Skeletal muscle satellite cell (primary cell): ENCODE data around the gene NUP153.

Experiments
- H3K27me3 ChIP-seq: 2 replicates; pipeline ENCODE4 v1.7.0; 2013; ENCODE audit warnings: low read length; ENCODE audit not compliant: control insufficient read depth, insufficient read depth
- H3K36me3 ChIP-seq: 2 replicates; pipeline ENCODE4 v1.7.0; 2013; ENCODE audit warnings: mild to moderate bottlenecking, control low read depth, low read length; ENCODE audit not compliant: insufficient read depth
- H3K4me1 ChIP-seq: 2 replicates; pipeline ENCODE4 v1.7.0; 2013; ENCODE audit warnings: low read length; ENCODE audit not compliant: control insufficient read depth, insufficient read depth
- H3K4me2 ChIP-seq: 2 replicates; pipeline ENCODE4 v1.7.0; 2013; ENCODE audit warnings: mild to moderate bottlenecking, low read length
- H3K4me3 ChIP-seq: 2 replicates; pipeline ENCODE4 v1.7.0; 2013; ENCODE audit warnings: low read length
- H3K9ac ChIP-seq: 2 replicates; pipeline ENCODE4 v1.7.0; 2013; ENCODE audit warnings: mild to moderate bottlenecking, low read depth, low read length, moderate library complexity
- H3K9me3 ChIP-seq: replicated peaks from 2 replicates; pipeline ENCODE4 v1.7.0; 2013; ENCODE audit warnings: mild to moderate bottlenecking, control low read depth, low read length

Gene NUP153

DNA sequence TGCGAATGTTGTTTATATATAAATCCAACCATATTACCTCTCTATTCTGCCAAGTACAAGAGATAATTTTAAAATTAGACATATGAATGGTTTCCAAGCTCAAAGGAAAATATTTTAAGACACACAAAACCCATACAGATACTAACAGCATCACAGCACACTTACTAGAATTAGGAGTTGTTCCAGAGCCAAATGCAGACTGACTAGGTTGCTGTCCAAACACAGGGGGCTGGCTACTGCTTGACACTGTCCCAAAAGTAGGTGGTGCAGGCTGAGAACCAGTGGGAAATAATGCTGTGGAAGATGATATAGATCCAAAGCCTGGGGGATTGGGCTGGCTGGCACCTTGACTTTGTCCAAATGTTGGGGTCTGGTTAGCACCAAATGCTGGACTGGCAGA is 82.3 kb downstream of the NUP153 start:
- Histone ChIP-seq H3K4me3 (no peak overlapping the region), H3K36me3 (peaks cover 57% of the 10 kb centered on the region), H3K27me3 (no peaks in the 10 kb centered on the region)

DNA sequence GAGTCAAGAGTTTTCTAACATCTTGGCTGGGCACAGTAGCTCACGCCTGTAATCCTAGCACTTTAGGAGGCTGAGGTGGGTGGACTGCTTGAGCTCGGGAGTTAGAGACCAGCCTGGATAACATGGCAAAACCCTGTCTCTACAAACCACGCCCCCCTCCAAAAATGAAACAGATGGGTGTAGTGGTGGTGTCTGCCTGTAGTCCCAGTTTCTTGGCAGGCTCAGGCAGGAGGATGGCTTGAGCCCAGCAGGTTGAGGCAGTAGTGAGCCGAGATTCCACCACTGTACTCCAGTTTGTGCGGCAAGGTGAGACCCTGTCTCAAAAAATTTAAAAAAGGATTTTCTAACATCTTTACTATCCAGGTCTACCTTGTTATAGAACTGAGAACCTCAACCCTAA is 84.6 kb downstream of the NUP153 start:
- Histone ChIP-seq H3K9me3 (no peaks in the 10 kb centered on the region), H3K4me1 (no peaks in the 10 kb centered on the region), H3K27me3 (no peaks in the 10 kb centered on the region), H3K4me2 (no peak overlapping the region), H3K4me3 (no peak overlapping the region), H3K36me3 (peaks cover 44% of the 10 kb centered on the region), H3K9ac (no peak overlapping the region)

More for the DNA sequence above, 82.3 kb downstream of the NUP153 start:
- H3K4me1 ChIP-seq: no peaks in the 10 kb centered on the region
- H3K9me3 ChIP-seq: no peaks in the 10 kb centered on the region
- no peak overlapping the region for H3K9ac ChIP-seq
- no peak overlapping the region for H3K4me2 ChIP-seq

DNA sequence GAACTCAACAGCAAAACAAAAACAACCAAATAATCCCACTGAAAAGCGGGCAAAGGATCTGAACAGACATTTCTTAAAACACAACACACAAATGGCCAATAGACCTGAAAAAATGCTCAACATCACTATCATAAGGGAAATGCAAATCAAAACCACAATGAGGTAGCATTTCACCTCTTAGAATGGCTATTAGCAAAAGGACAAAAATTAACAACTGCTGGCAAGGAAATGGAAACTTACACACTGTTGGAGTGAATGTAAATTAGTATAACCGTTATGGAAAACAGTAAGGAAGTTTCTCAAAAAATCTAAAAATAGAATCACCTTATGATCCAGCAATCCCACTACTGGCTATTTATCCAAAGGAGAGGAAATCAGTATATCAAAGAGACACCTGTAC is 85.7 kb downstream of the NUP153 start:
- Histone ChIP-seq H3K27me3 (no peaks in the 10 kb centered on the region), H3K9ac (no peak overlapping the region), H3K4me1 (no peaks in the 10 kb centered on the region), H3K9me3 (no peaks in the 10 kb centered on the region), H3K36me3 (peaks cover 43% of the 10 kb centered on the region), H3K4me2 (no peak overlapping the region), H3K4me3 (no peak overlapping the region)

DNA sequence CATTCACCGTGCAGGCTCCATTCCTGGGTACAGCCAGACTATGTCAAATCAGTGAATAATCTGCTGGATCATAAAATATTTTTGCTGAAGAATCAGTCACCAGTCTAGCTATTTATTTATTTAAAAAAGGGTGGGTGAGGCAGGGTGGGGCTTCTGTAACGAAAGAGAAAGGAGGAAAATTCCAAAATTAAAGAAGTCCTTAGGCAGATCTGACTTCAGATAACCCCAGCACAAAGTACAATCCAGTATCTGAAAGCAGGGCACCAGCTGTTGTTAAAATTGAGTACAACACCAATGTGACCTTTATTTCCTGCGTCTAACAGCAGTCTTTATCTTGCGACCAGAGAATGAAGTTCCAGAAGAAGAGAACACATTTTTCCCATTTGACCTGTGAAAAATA is 90.9 kb downstream of the NUP153 start:
- no peak overlapping the region for H3K4me3 ChIP-seq
- H3K36me3 ChIP-seq: peaks cover 20% of the 10 kb centered on the region
- H3K4me1 ChIP-seq: no peaks in the 10 kb centered on the region
- H3K9ac ChIP-seq: no peak overlapping the region
- H3K4me2 ChIP-seq: no peak overlapping the region
- no peaks in the 10 kb centered on the region for H3K27me3 ChIP-seq
- H3K9me3 ChIP-seq: no peaks in the 10 kb centered on the region

DNA sequence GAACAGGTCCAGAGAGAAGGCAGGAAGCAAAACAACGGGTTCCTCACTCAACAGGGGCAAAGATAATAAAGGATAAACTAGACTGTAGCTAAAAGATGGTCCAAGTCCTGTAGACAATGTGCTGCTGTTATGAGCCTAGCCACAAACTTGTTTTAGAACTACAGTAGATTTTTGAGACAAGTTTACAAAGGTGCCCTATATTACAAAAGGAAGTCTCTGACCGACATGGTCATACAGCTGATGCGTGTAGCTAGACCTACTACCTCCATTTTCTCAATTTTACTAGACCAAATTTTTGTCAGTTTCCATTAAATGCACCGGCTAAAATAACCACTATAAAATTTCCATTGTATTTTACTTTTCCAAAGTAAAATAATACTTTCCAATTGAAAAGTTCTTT is 94.7 kb downstream of the NUP153 start:
- no peak overlapping the region for H3K4me2 ChIP-seq
- H3K9ac ChIP-seq: no peak overlapping the region
- H3K27me3 ChIP-seq: no peaks in the 10 kb centered on the region
- peaks cover 34% of the 10 kb centered on the region for H3K36me3 ChIP-seq
- H3K9me3 ChIP-seq: no peaks in the 10 kb centered on the region
- H3K4me3 ChIP-seq: no peak overlapping the region
- no peaks in the 10 kb centered on the region for H3K4me1 ChIP-seq

DNA sequence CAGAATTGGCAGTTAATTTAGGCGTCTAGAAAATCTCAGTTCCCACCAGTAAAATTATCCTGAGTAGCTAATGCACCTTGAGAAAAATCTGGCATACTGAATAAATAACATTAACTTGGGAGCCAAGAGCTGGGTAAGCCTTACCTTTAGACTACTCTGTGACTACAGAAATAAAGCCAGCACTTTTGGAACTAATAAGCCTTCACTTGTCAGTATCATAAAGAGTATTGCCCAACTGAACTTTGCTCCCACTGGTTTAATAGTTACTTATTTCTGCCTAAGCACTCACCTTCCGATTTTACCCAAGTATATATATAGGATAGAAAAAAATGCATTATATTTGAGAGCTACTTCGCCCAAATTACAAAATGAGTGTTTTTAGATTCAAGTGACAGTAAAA is 95.9 kb downstream of the NUP153 start:
- H3K9ac ChIP-seq: no peak overlapping the region
- H3K9me3 ChIP-seq: no peaks in the 10 kb centered on the region
- H3K4me2 ChIP-seq: no peak overlapping the region
- H3K27me3 ChIP-seq: no peaks in the 10 kb centered on the region
- peaks cover 29% of the 10 kb centered on the region for H3K36me3 ChIP-seq
- H3K4me3 ChIP-seq: no peak overlapping the region
- no peaks in the 10 kb centered on the region for H3K4me1 ChIP-seq

DNA sequence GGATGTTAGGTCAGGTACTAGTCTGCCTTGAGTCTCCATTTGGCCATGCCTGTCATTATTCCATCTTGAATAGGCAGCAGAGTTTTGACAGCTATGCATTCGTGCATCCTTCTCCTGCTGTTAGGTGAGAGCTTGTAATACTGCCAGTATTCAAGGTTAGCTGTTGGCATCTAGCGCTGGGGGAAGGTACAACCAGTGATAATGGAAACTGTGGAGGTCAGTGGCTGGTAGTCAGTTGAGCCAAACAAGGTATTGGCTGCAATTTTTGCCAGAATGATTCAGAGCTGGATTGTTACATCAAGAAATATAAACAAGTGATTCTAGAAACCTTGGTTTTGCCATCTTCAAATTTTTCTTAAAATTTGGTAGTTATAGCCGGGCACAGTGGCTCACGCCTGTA is 100.1 kb downstream of the NUP153 start:
- Histone ChIP-seq H3K9me3 (no peaks in the 10 kb centered on the region), H3K9ac (no peak overlapping the region), H3K27me3 (no peaks in the 10 kb centered on the region), H3K36me3 (peaks cover 24% of the 10 kb centered on the region), H3K4me3 (no peak overlapping the region), H3K4me2 (no peak overlapping the region), H3K4me1 (peaks cover 5% of the 10 kb centered on the region)

DNA sequence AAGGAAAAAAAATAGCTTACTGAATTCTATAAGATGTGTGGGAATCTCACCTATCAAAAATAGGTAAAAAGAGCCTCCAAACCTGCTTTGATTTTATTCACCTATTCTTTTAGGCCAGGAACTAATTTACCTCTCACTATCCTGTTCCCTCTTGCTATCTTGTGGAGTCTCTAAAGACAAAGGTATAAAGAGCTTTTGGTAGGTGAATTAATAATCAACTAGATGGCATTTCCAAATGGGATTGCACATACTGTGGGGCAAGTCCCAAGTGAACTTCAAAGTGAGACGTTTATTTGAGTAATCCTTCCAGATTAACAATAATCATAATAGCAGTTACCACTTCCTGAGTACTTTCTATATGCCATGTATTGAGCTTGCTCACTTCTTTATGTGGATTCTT is 103.8 kb downstream of the NUP153 start:
- Histone ChIP-seq H3K36me3 (peaks cover 4% of the 10 kb centered on the region), H3K9ac (no peak overlapping the region), H3K4me2 (no peak overlapping the region), H3K4me1 (peaks cover 8% of the 10 kb centered on the region), H3K9me3 (no peaks in the 10 kb centered on the region), H3K27me3 (no peaks in the 10 kb centered on the region), H3K4me3 (no peak overlapping the region)

DNA sequence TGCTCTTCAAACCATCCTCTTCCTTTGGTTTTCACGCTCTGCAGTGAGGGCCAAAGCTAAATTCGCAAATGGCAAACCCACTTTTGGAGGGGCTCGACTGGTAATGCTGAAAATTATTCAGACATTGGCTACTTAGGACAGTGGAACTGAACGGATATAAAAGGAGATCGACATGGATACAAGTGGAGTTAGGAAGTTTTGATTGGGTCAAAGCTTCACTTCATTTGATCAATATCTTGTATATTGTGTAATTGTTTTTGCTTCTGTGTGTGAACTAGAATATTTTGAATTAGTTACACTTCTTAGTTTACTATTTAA is 105.4 kb downstream of the NUP153 start:
- Histone ChIP-seq H3K4me1 (peaks cover 8% of the 10 kb centered on the region), H3K36me3 (peaks cover under 1% of the 10 kb centered on the region), H3K9ac (peak overlapping the region; percentile 85), H3K9me3 (no peaks in the 10 kb centered on the region), H3K4me3 (peak overlapping the region; percentile 83), H3K27me3 (no peaks in the 10 kb centered on the region), H3K4me2 (peak overlapping the region; percentile 94)

DNA sequence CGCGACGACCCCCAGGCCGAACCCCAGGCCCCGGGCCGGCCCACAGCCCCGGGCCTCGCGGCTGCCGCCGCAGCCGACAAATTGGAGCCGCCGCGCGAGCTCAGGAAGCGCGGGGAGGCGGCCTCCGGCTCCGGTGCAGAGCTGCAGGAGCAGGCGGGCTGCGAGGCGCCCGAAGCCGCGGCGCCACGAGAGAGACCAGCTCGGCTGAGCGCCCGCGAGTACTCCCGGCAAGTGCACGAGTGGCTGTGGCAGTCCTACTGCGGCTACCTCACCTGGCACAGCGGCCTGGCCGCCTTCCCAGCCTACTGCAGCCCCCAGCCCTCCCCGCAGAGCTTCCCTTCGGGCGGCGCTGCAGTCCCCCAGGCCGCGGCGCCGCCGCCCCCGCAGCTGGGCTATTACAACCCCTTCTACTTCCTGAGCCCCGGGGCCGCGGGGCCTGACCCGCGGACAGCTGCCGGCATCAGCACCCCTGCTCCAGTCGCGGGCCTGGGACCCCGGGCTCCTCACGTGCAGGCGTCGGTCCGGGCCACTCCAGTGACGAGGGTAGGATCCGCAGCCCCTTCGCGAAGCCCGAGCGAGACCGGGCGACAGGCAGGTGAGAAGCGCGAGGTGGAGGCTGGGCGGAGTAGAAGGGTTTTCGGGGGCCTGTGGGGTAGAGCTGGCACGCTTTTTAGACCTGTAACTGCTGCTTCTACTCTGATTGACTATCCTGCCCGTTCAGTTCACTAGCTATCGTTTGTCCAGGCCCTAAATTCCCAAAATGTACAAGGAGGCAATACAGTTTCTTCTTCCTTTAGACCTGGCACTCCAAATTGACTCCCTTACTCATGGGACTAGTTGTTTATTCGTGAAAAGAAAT is 106.0 kb downstream of the NUP153 start:
- Histone ChIP-seq H3K36me3 (no peaks in the 10 kb centered on the region), H3K27me3 (no peaks in the 10 kb centered on the region), H3K9ac (peak overlapping the region; percentile 85), H3K4me3 (peak overlapping the region; percentile 83), H3K4me2 (peak overlapping the region; percentile 94), H3K9me3 (no peaks in the 10 kb centered on the region), H3K4me1 (peaks cover 8% of the 10 kb centered on the region)

DNA sequence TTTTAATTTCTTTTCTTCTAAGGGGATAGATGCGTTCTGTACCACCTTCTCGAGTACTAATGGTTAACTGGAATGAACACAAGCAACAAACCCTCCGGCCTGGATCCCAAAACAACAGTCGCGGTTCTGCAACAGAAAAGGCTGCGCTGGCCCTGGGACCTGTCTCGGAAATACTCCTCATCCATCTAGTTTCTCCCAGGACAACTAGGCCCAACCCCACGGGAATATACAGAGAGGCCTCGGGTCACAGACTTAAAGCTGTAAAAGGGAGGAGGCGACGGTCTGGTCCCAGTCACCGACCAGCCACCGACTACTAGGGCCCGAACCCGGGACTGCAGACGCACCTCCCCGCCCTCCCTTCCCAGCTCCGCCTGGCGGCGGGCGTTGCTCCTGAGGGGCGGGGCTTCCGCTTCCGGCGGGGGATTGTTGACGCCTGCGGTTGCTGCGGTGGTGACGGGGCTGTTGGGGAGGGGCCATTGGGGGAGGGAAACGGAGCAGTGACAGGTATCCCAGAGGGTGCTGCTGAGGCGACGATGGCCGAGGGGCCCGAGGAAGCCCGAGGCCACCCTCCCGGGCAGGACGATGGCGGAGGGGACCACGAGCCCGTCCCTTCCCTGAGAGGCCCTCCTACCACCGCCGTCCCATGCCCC is 106.7 kb downstream of the NUP153 start, which contains the start of gene FAM8A1:
Gene FAM8A1 (plus strand): TSS at position 426 of the 650 bp plus-strand sequence. CDS start 108 bp downstream, at position 534.
- Histone ChIP-seq H3K27me3 (no peaks in the 10 kb centered on the region), H3K9ac (peak within 1 kb of the TSS; percentile 85), H3K9me3 (no peaks in the 10 kb centered on the region), H3K4me2 (peak within 1 kb of the TSS; percentile 94), H3K4me1 (peaks cover 8% of the 10 kb centered on the region), H3K36me3 (no peaks in the 10 kb centered on the region), H3K4me3 (peak within 1 kb of the TSS; percentile 83)

DNA sequence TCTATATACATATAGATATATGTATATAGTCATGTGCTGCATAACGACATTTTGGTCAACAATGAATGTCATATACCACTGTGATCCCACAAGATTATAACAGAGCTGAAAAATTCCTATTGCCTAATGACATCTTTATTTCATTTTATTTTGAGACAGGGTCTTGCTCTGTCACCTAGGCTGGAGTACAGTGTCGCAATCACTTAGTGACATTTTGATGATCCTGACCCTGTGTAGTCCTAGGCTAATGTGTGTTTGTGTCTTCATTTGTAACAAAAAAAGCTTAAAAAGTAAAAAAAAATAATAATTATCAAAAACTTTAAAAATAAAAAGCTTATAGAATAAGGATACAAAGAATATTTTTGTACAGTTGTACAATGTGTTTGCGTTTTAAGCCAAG is 110.6 kb downstream of the NUP153 start:
- no peak overlapping the region for H3K9ac ChIP-seq
- H3K4me1 ChIP-seq: no peaks in the 10 kb centered on the region
- no peaks in the 10 kb centered on the region for H3K9me3 ChIP-seq
- H3K27me3 ChIP-seq: no peaks in the 10 kb centered on the region
- H3K4me3 ChIP-seq: no peak overlapping the region
- H3K36me3 ChIP-seq: no peaks in the 10 kb centered on the region
- no peak overlapping the region for H3K4me2 ChIP-seq
